WTC11 (cell line): ENCODE results near the gene PPARD. TPM values are rescaled to one million over a fixed set of nuclear protein-coding genes. Genes with fewer than 3 reads are reported as not detected.
A peak's percentile ranks its signal among the peaks of the same experiment; 100 is the strongest.

ENCODE experiments used
- ATF1 ChIP-seq: sonication (generic); formaldehyde crosslinking; IDR thresholded peaks from 2 replicates; pipeline ENCODE4 v1.8.1; 2023; ENCODE audit warnings: mild to moderate bottlenecking, moderate library complexity, missing genetic modification reagents
- CREM ChIP-seq: sonication (generic); formaldehyde crosslinking; IDR thresholded peaks from 2 replicates; pipeline ENCODE4 v1.8.1; 2022; ENCODE audit warnings: mild to moderate bottlenecking, missing genetic modification reagents, moderate library complexity
- ELF4 ChIP-seq: sonication (generic); formaldehyde crosslinking; IDR thresholded peaks from 2 replicates; pipeline ENCODE4 v1.8.1; 2022; ENCODE audit warnings: low read depth, mild to moderate bottlenecking, moderate library complexity, missing genetic modification reagents
- EMX1 ChIP-seq: fragments of 250-450 bp; sonication (Bioruptor Pico); IDR thresholded peaks from 2 replicates; pipeline ENCODE4 v1.8.0; 2021; ENCODE audit warnings: mild to moderate bottlenecking
- ESRRA ChIP-seq: sonication (generic); formaldehyde crosslinking; IDR thresholded peaks from 2 replicates; pipeline ENCODE4 v1.8.1; 2022; ENCODE audit warnings: mild to moderate bottlenecking, missing genetic modification reagents, borderline replicate concordance
- FOXK1 ChIP-seq: sonication (generic); formaldehyde crosslinking; IDR thresholded peaks from 2 replicates; pipeline ENCODE4 v1.8.0; 2022; ENCODE audit warnings: mild to moderate bottlenecking, moderate library complexity, missing genetic modification reagents
- GRHL2 ChIP-seq: fragments of 250-450 bp; sonication (Bioruptor Pico); IDR thresholded peaks from 2 replicates; pipeline ENCODE4 v1.8.0; 2022; ENCODE audit warnings: mild to moderate bottlenecking, moderate library complexity; ENCODE audit not compliant: insufficient replicate concordance, severe bottlenecking
- JAZF1 ChIP-seq: fragments of 250-450 bp; sonication (Bioruptor Pico); IDR thresholded peaks from 2 replicates; pipeline ENCODE4 v1.9.0; 2021; ENCODE audit warnings: moderate library complexity, mild to moderate bottlenecking, inconsistent platforms
- MXD4 ChIP-seq: fragments of 250-450 bp; sonication (Bioruptor Pico); IDR thresholded peaks from 2 replicates; pipeline ENCODE4 v1.8.0; 2021; ENCODE audit warnings: mild to moderate bottlenecking, moderate library complexity, borderline replicate concordance
- SMAD4 ChIP-seq: sonication (generic); formaldehyde crosslinking; IDR thresholded peaks from 2 replicates; pipeline ENCODE4 v1.8.0; 2022; ENCODE audit warnings: mild to moderate bottlenecking, missing genetic modification reagents
- SP1 ChIP-seq: sonication (generic); formaldehyde crosslinking; conservative IDR thresholded peaks from 2 replicates; pipeline ENCODE4 v1.8.1; 2022; ENCODE audit warnings: missing genetic modification reagents
- TCF7 ChIP-seq: sonication (generic); formaldehyde crosslinking; IDR thresholded peaks from 2 replicates; pipeline ENCODE4 v1.8.0; 2022; ENCODE audit warnings: mild to moderate bottlenecking, low read depth, missing genetic modification reagents, moderate library complexity
- TEAD4 ChIP-seq: sonication (generic); formaldehyde crosslinking; IDR thresholded peaks from 2 replicates; pipeline ENCODE4 v1.8.0; 2022; ENCODE audit warnings: mild to moderate bottlenecking, missing genetic modification reagents
- ZNF219 ChIP-seq: sonication (generic); formaldehyde crosslinking; IDR thresholded peaks from 2 replicates; pipeline ENCODE4 v1.8.0; 2023; ENCODE audit warnings: missing genetic modification reagents, mild to moderate bottlenecking, borderline replicate concordance
- ZNF396 ChIP-seq: fragments of 250-450 bp; sonication (Bioruptor Pico); IDR thresholded peaks from 2 replicates; pipeline ENCODE4 v1.8.0; 2021; ENCODE audit warnings: mild to moderate bottlenecking, moderate library complexity, borderline replicate concordance
- ZNF416 ChIP-seq: fragments of 250-450 bp; sonication (Bioruptor Pico); IDR thresholded peaks from 2 replicates; pipeline ENCODE4 v1.9.0; 2021; ENCODE audit warnings: mild to moderate bottlenecking, inconsistent platforms
- total RNA-seq: library from RNA; stranded (reverse); gene quantifications from 3 replicates; pipeline ENCODE4 v1.2.3, GENCODE V29; 2021
- TF ChIP-seq, protein P1 (sequence below): sonication (generic); formaldehyde crosslinking; IDR thresholded peaks from 2 replicates; pipeline ENCODE4 v1.8.0; 2022; ENCODE audit warnings: missing genetic modification reagents
- TF ChIP-seq, protein P2 (sequence below): sonication (generic); formaldehyde crosslinking; IDR thresholded peaks from 2 replicates; pipeline ENCODE4 v1.8.1; 2022; ENCODE audit warnings: mild to moderate bottlenecking, missing genetic modification reagents, moderate library complexity, borderline replicate concordance
- TF ChIP-seq, protein P3 (sequence below): fragments of 250-450 bp; sonication (Bioruptor Pico); conservative IDR thresholded peaks from 2 replicates; pipeline ENCODE4 v1.9.0; 2021; ENCODE audit warnings: mild to moderate bottlenecking
- TF ChIP-seq, protein P4 (sequence below): fragments of 250-450 bp; sonication (Bioruptor Pico); IDR thresholded peaks from 2 replicates; pipeline ENCODE4 v1.9.0; 2021; ENCODE audit warnings: moderate library complexity, mild to moderate bottlenecking, inconsistent platforms, borderline replicate concordance
- TF ChIP-seq, protein P5 (sequence below): sonication (generic); formaldehyde crosslinking; IDR thresholded peaks from 2 replicates; pipeline ENCODE4 v1.8.1; 2022; ENCODE audit warnings: low read depth, missing genetic modification reagents, borderline replicate concordance
- TF ChIP-seq, protein P6 (sequence below): fragments of 250-450 bp; sonication (Bioruptor Pico); IDR thresholded peaks from 2 replicates; pipeline ENCODE4 v1.9.0; 2021; ENCODE audit warnings: mild to moderate bottlenecking, borderline replicate concordance

The PPARD gene
- total RNA-seq, 1 experiment from 2014 or later, result 14.7 TPM

DNA sequence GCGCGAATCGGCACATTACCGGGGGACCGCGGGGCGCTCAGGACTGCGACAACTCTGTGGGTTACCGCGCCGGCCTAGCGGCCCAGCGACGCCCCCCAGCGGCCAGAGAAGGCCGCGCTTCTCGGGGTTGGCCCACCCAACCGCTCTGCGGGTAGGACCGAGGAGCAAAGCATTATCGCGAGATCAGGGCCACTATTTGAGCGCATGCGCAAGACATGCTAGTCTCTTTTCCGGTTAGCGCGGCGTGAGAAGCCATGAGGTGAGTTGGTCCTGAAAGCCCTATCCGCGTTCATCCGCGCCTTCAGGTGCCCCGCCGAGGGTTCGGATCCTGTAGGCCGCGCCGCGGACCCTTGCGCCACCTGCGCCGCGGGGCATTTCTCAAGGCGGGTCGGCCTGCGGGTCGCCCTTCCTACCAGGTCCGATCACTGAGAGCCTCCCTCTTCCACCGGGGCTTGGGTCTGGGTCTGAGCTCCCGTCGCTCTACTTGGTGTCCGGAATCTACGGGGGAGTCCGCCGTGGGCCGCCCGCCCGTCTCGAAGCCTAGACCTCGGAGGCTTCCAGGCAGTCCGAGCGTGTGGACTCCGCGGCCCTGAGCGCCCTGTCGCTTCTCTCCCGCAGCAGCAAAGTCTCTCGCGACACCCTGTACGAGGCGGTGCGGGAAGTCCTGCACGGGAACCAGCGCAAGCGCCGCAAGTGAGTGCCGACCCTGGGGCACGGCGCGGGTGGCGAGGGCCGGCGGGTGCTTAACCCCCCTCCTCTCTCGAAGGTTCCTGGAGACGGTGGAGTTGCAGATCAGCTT lies 126.0 kb downstream of the PPARD start, which contains the start of gene RPL10A (continued):
- TF ChIP-seq, protein P1, sequence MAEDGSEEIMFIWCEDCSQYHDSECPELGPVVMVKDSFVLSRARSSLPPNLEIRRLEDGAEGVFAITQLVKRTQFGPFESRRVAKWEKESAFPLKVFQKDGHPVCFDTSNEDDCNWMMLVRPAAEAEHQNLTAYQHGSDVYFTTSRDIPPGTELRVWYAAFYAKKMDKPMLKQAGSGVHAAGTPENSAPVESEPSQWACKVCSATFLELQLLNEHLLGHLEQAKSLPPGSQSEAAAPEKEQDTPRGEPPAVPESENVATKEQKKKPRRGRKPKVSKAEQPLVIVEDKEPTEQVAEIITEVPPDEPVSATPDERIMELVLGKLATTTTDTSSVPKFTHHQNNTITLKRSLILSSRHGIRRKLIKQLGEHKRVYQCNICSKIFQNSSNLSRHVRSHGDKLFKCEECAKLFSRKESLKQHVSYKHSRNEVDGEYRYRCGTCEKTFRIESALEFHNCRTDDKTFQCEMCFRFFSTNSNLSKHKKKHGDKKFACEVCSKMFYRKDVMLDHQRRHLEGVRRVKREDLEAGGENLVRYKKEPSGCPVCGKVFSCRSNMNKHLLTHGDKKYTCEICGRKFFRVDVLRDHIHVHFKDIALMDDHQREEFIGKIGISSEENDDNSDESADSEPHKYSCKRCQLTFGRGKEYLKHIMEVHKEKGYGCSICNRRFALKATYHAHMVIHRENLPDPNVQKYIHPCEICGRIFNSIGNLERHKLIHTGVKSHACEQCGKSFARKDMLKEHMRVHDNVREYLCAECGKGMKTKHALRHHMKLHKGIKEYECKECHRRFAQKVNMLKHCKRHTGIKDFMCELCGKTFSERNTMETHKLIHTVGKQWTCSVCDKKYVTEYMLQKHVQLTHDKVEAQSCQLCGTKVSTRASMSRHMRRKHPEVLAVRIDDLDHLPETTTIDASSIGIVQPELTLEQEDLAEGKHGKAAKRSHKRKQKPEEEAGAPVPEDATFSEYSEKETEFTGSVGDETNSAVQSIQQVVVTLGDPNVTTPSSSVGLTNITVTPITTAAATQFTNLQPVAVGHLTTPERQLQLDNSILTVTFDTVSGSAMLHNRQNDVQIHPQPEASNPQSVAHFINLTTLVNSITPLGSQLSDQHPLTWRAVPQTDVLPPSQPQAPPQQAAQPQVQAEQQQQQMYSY, result peak; percentile 45
- TF ChIP-seq, protein P2, sequence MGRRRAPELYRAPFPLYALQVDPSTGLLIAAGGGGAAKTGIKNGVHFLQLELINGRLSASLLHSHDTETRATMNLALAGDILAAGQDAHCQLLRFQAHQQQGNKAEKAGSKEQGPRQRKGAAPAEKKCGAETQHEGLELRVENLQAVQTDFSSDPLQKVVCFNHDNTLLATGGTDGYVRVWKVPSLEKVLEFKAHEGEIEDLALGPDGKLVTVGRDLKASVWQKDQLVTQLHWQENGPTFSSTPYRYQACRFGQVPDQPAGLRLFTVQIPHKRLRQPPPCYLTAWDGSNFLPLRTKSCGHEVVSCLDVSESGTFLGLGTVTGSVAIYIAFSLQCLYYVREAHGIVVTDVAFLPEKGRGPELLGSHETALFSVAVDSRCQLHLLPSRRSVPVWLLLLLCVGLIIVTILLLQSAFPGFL (CRISPR knock-in tag), result peak; percentile 69; the same call in 1 of the 2 replicates
- TF ChIP-seq TEAD4, result peak; percentile 36; the same call in 1 of the 2 replicates
- no peak for TF ChIP-seq MXD4 (CRISPR knock-in tag)
- TF ChIP-seq ZNF416 (CRISPR knock-in tag), result 0 out of 2 replicates have a peak, but pooled peaks have one; percentile 7
- TF ChIP-seq, protein P3, sequence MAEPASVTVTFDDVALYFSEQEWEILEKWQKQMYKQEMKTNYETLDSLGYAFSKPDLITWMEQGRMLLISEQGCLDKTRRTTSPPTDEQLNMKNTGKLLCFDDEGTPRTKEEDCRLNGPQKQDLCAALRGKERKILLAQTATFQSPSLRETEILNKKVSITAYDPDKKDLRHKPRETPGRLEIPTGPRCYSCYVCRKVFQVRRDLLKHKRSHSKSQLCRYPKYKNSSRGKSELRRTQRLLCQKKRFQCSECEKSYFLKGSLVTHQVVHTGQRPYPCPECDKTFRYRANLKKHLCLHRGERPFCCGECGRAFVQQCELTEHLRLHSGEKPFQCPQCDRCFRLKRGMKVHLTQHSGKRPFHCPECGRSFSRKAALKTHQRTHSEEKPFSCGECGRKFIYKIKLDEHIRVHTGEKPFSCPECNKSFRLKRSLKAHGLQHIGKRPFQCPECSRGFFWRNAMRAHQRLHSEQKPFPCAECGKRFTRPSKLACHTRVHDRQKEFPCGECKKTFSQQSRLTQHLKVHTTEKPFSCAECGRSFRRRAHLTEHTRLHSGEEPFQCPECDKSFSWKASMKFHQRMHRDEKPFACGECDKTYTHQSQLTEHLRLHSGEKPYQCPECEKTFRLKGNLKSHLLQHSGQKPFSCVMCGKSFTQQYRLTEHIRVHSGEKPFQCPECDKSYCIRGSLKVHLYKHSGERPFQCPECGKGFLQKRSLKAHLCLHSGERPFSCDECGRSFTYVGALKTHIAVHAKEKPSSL (CRISPR knock-in tag), result no peak
- peak; percentile 85 for TF ChIP-seq SP1
- TF ChIP-seq ESRRA (CRISPR knock-in tag), result no peak
- peak; percentile 48; the same call in 1 of the 2 replicates for TF ChIP-seq ZNF219 (CRISPR knock-in tag)
- peak; percentile 77; the same call in 1 of the 2 replicates for TF ChIP-seq EMX1 (CRISPR knock-in tag)
- TF ChIP-seq TCF7 (CRISPR knock-in tag), result no peak
- TF ChIP-seq, protein P4, sequence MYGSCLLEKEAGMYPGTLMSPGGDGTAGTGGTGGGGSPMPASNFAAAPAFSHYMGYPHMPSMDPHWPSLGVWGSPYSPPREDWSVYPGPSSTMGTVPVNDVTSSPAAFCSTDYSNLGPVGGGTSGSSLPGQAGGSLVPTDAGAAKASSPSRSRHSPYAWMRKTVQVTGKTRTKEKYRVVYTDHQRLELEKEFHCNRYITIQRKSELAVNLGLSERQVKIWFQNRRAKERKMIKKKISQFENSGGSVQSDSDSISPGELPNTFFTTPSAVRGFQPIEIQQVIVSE, result no peak
- no peak for TF ChIP-seq JAZF1 (CRISPR knock-in tag)
- TF ChIP-seq, protein P5, sequence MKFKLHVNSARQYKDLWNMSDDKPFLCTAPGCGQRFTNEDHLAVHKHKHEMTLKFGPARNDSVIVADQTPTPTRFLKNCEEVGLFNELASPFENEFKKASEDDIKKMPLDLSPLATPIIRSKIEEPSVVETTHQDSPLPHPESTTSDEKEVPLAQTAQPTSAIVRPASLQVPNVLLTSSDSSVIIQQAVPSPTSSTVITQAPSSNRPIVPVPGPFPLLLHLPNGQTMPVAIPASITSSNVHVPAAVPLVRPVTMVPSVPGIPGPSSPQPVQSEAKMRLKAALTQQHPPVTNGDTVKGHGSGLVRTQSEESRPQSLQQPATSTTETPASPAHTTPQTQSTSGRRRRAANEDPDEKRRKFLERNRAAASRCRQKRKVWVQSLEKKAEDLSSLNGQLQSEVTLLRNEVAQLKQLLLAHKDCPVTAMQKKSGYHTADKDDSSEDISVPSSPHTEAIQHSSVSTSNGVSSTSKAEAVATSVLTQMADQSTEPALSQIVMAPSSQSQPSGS (CRISPR knock-in tag), result no peak
- no peak for TF ChIP-seq ELF4
- TF ChIP-seq SMAD4 (CRISPR knock-in tag), result 0 out of 2 replicates have a peak, but pooled peaks have one; percentile 32
- no peak for TF ChIP-seq ZNF396 (CRISPR knock-in tag)
- TF ChIP-seq FOXK1, result peak; percentile 63; the same call in 1 of the 2 replicates
- no peak for TF ChIP-seq ATF1 (CRISPR knock-in tag)
- 0 out of 2 replicates have a peak, but pooled peaks have one; percentile 52 for TF ChIP-seq CREM (CRISPR knock-in tag)
- no peak for TF ChIP-seq GRHL2 (CRISPR knock-in tag)
- TF ChIP-seq, protein P6, sequence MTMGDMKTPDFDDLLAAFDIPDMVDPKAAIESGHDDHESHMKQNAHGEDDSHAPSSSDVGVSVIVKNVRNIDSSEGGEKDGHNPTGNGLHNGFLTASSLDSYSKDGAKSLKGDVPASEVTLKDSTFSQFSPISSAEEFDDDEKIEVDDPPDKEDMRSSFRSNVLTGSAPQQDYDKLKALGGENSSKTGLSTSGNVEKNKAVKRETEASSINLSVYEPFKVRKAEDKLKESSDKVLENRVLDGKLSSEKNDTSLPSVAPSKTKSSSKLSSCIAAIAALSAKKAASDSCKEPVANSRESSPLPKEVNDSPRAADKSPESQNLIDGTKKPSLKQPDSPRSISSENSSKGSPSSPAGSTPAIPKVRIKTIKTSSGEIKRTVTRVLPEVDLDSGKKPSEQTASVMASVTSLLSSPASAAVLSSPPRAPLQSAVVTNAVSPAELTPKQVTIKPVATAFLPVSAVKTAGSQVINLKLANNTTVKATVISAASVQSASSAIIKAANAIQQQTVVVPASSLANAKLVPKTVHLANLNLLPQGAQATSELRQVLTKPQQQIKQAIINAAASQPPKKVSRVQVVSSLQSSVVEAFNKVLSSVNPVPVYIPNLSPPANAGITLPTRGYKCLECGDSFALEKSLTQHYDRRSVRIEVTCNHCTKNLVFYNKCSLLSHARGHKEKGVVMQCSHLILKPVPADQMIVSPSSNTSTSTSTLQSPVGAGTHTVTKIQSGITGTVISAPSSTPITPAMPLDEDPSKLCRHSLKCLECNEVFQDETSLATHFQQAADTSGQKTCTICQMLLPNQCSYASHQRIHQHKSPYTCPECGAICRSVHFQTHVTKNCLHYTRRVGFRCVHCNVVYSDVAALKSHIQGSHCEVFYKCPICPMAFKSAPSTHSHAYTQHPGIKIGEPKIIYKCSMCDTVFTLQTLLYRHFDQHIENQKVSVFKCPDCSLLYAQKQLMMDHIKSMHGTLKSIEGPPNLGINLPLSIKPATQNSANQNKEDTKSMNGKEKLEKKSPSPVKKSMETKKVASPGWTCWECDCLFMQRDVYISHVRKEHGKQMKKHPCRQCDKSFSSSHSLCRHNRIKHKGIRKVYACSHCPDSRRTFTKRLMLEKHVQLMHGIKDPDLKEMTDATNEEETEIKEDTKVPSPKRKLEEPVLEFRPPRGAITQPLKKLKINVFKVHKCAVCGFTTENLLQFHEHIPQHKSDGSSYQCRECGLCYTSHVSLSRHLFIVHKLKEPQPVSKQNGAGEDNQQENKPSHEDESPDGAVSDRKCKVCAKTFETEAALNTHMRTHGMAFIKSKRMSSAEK (CRISPR knock-in tag), result 0 out of 2 replicates have a peak, but pooled peaks have one; percentile 50
